Astrocyte (in vitro differentiated cells and primary cell): Measurements from ENCODE around the gene NDUFS8.

Experiments
- CTCF ChIP-seq: IDR thresholded peaks from 2 replicates; pipeline ENCODE4 v1.5.1; 2011; ENCODE audit warnings: low read depth, mild to moderate bottlenecking, inconsistent platforms, low read length, moderate library complexity; ENCODE audit not compliant: insufficient read depth
- EZH2 ChIP-seq: IDR thresholded peaks from 2 replicates; pipeline ENCODE4 v1.6.1; 2012; ENCODE audit warnings: mild to moderate bottlenecking, low read length, inconsistent platforms; ENCODE audit not compliant: insufficient read depth

GRCh38 chr11:68016904-68017817 is 13.3 kb upstream of the NDUFS8 start:
- TF ChIP-seq CTCF (no peak), EZH2 (no peak)
